Brain microvascular endothelial cell (primary cell): ENCODE results near the gene KCNJ13.

ENCODE experiments used
- DNase-seq: peaks from one replicate; pipeline ENCODE4 v3.0.0-alpha.2; 2020
- H3K27ac ChIP-seq: fragments of 250-450 bp; sonication (Bioruptor Pico); 2 replicates; pipeline ENCODE4 v1.5.1; 2020; ENCODE audit warnings: mild to moderate bottlenecking, moderate library complexity
- H3K27me3 ChIP-seq: fragments of 250-450 bp; sonication (Bioruptor Pico); replicated peaks from 2 replicates; pipeline ENCODE4 v1.5.1; 2020; ENCODE audit warnings: mild to moderate bottlenecking
- H3K36me3 ChIP-seq: fragments of 250-450 bp; sonication (Bioruptor Pico); replicated peaks from 2 replicates; pipeline ENCODE4 v1.5.1; 2020; ENCODE audit warnings: mild to moderate bottlenecking
- H3K4me3 ChIP-seq: 2 replicates; pipeline ENCODE4 v1.5.1; 2011; ENCODE audit warnings: low read depth, mild to moderate bottlenecking, control low read depth, low read length, moderate library complexity
- CTCF ChIP-seq: IDR thresholded peaks from 2 replicates; pipeline ENCODE4 v1.5.1; 2011; ENCODE audit warnings: low read depth, mild to moderate bottlenecking, moderate library complexity, low read length, control low read depth, inconsistent platforms; ENCODE audit errors: missing control alignments
- in situ Hi-C: cut with HindIII; loops from 2 replicates; pipeline ENCODE4 v1.10.0; 2017; ENCODE audit warnings: low sequenced_read_pairs, low pct_ligation_motif_present

Gene KCNJ13

DNA sequence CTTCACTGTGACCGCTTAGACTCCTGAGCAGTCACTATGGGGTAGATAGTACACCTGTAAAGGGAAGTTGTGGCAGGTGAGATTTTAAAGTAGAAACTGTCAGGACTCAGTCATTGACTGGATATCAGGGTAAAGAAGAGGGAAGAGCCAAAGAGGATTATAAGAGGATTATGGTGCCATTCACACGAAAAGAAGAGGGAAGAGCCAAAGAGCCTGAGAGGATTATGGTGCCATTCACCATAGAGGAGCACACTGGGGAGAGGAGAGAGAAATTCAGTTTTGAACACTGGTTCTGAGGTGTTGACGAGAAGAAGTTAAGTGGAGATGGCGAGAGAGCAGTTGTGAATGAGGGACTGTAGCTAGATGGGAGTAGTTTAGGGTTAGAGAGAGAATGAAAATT lies 16.9 kb upstream of the KCNJ13 start:
- no peak overlapping the region for H3K27ac ChIP-seq
- H3K36me3 ChIP-seq: peaks cover 43% of the 10 kb centered on the region
- H3K27me3 ChIP-seq: no peaks in the 10 kb centered on the region
- DNase-seq: no peak
- TF ChIP-seq CTCF: no peak
- in situ Hi-C loops: no loop called here
- no peak overlapping the region for H3K4me3 ChIP-seq

GRCh38 chr2:232791518-232791917 lies 15.2 kb upstream of the KCNJ13 start:
- no peak overlapping the region for H3K27ac ChIP-seq
- no peaks in the 10 kb centered on the region for H3K27me3 ChIP-seq
- no peak for TF ChIP-seq CTCF
- DNase-seq: no peak
- in situ Hi-C loops: no loop called here
- peaks cover 47% of the 10 kb centered on the region for H3K36me3 ChIP-seq
- H3K4me3 ChIP-seq: no peak overlapping the region

GRCh38 chr2:232789082-232789481 lies 12.7 kb upstream of the KCNJ13 start:
- TF ChIP-seq CTCF: no peak
- in situ Hi-C loops: no loop called here
- Histone ChIP-seq H3K36me3 (peaks cover 33% of the 10 kb centered on the region), H3K27ac (no peak overlapping the region), H3K27me3 (no peaks in the 10 kb centered on the region), H3K4me3 (no peak overlapping the region)
- DNase-seq: no peak

DNA sequence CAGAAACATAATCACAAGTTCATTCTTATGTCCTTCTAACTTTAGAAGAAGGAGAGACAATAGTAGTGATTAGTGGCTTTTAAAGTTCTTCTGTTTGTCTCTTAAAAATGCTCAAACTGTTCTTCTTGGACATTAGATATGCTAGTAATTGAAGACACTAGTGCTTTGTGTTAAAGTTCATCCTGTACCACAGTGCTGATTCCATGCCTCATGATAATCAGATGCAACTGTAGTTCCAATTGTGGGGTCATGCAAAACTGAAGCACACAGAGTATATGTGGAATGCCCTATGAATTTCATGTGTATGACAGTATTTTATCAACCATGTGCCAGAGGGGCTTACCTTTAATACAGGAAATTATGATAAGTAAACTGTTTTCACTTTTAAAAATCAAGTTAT lies 11.4 kb upstream of the KCNJ13 start:
- no peaks in the 10 kb centered on the region for H3K27me3 ChIP-seq
- TF ChIP-seq CTCF: no peak
- peaks cover 31% of the 10 kb centered on the region for H3K36me3 ChIP-seq
- no peak overlapping the region for H3K27ac ChIP-seq
- H3K4me3 ChIP-seq: no peak overlapping the region
- in situ Hi-C loops: no loop called here
- no peak for DNase-seq

GRCh38 chr2:232783278-232783677 lies 6.9 kb upstream of the KCNJ13 start:
- Histone ChIP-seq H3K27ac (no peak overlapping the region), H3K27me3 (no peaks in the 10 kb centered on the region), H3K36me3 (peaks cover 13% of the 10 kb centered on the region), H3K4me3 (no peak overlapping the region)
- no peak for DNase-seq
- no peak for TF ChIP-seq CTCF
- in situ Hi-C loops: no loop called here

DNA sequence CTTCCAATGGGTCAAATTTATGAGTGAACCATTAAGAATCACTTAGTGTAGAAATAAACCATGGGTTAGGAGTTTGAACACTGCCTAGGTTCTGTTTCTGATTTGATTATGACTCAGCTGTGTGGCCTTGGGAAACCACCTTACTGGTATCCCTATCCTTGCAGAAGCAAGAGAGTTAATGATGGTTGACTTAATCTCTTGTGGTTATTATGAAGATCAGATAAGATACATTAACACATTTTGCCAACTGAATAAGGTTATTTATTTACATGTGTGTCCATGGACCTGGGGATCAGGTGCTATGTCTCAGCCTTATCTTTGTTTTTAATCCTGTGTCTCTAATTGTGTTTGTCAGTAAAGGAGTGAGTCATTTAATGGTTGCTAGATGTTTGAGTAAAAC lies 5.4 kb upstream of the KCNJ13 start:
- DNase-seq: peak; percentile 69
- no peak for TF ChIP-seq CTCF

More for the DNA sequence above, 5.4 kb upstream of the KCNJ13 start:
- Histone ChIP-seq H3K36me3 (peaks cover 2% of the 10 kb centered on the region), H3K4me3 (no peak overlapping the region), H3K27me3 (no peaks in the 10 kb centered on the region), H3K27ac (no peak overlapping the region)
- in situ Hi-C loops: no loop called here
